ENCODE data around the gene SLC22A3.

The SLC22A3 gene

GRCh38 chr6:160477901-160478300 lies 129.7 kb downstream of the SLC22A3 start:
- TF ChIP-seq CTCF (IDR thresholded peaks at IDR 0.05; ENCODE audit: control insufficient read depth, extremely low read depth, insufficient read depth): no peak
- H3K4me3 ChIP-seq (ENCODE audit: low read depth, low read length): no peak overlapping the region
- DNase-seq (ENCODE audit: low read depth): no peak

GRCh38 chr6:160487116-160487515 lies 138.9 kb downstream of the SLC22A3 start:
- TF ChIP-seq CTCF (IDR thresholded peaks at IDR 0.05; ENCODE audit: control insufficient read depth, extremely low read depth, insufficient read depth): no peak
- no peak for DNase-seq (ENCODE audit: low read depth)
- no peak overlapping the region for H3K4me3 ChIP-seq (ENCODE audit: low read depth, low read length)

- TF ChIP-seq CTCF (IDR thresholded peaks at IDR 0.05; ENCODE audit: control insufficient read depth, extremely low read depth, insufficient read depth): no peak
- no peak for DNase-seq (ENCODE audit: low read depth)
- H3K4me3 ChIP-seq (ENCODE audit: low read depth, low read length): no peak overlapping the region
Measured at GRCh38 chr6:160489091-160489490, 140.9 kb downstream of the SLC22A3 start.

GRCh38 chr6:160494576-160494975 lies 146.4 kb downstream of the SLC22A3 start:
- no peak for DNase-seq (ENCODE audit: low read depth)
- TF ChIP-seq CTCF (IDR thresholded peaks at IDR 0.05; ENCODE audit: control insufficient read depth, extremely low read depth, insufficient read depth): no peak
- H3K4me3 ChIP-seq (ENCODE audit: low read depth, low read length): no peak overlapping the region

GRCh38 chr6:160500639-160501038 lies 152.5 kb downstream of the SLC22A3 start:
- no peak for TF ChIP-seq CTCF (IDR thresholded peaks at IDR 0.05; ENCODE audit: control insufficient read depth, extremely low read depth, insufficient read depth)
- no peak for DNase-seq (ENCODE audit: low read depth)
- no peak overlapping the region for H3K4me3 ChIP-seq (ENCODE audit: low read depth, low read length)
